Ishikawa (cell line): ENCODE results near the gene BRCA2.
A peak's percentile ranks its signal among the peaks of the same experiment; 100 is the strongest.

Experiments
- CEBPB ChIP-seq: IDR thresholded peaks from 2 replicates; pipeline ENCODE4 v1.6.1; 2012
- CREB1 ChIP-seq: IDR thresholded peaks from 2 replicates; pipeline ENCODE4 v1.6.1; 2012; ENCODE audit warnings: low read depth
- EGR1 ChIP-seq: IDR thresholded peaks from 2 replicates; pipeline ENCODE4 v1.6.1; 2012
- EP300 ChIP-seq: IDR thresholded peaks from 2 replicates; pipeline ENCODE4 v1.6.1; 2012; ENCODE audit warnings: borderline replicate concordance
- FOXM1 ChIP-seq: IDR thresholded peaks from 2 replicates; pipeline ENCODE4 v1.6.1; 2012; ENCODE audit warnings: low read depth, borderline replicate concordance
- NFIC ChIP-seq: IDR thresholded peaks from 2 replicates; pipeline ENCODE4 v1.6.1; 2012
- RAD21 ChIP-seq: IDR thresholded peaks from 2 replicates; pipeline ENCODE4 v1.6.1; 2012; ENCODE audit warnings: low read depth
- TAF1 ChIP-seq: IDR thresholded peaks from 2 replicates; pipeline ENCODE4 v1.6.1; 2012; ENCODE audit warnings: low read depth, mild to moderate bottlenecking
- TCF12 ChIP-seq: IDR thresholded peaks from 2 replicates; pipeline ENCODE4 v1.6.1; 2012; ENCODE audit warnings: low read depth
- TEAD4 ChIP-seq: IDR thresholded peaks from 2 replicates; pipeline ENCODE4 v1.6.1; 2012
- YY1 ChIP-seq: IDR thresholded peaks from 2 replicates; pipeline ENCODE4 v1.6.1; 2012; ENCODE audit warnings: low read depth
- ZBTB7A ChIP-seq: IDR thresholded peaks from 2 replicates; pipeline ENCODE4 v1.6.1; 2012; ENCODE audit warnings: low read depth
- TF ChIP-seq, protein P1 (sequence below): IDR thresholded peaks from 2 replicates; pipeline ENCODE4 v1.6.1; 2012
- TF ChIP-seq, protein P2 (sequence below): IDR thresholded peaks from 2 replicates; pipeline ENCODE4 v1.6.1; 2012; ENCODE audit warnings: low read depth, mild to moderate bottlenecking
- TF ChIP-seq, protein P3 (sequence below): IDR thresholded peaks from 2 replicates; pipeline ENCODE4 v1.6.1; 2012

BRCA2 gene

DNA sequence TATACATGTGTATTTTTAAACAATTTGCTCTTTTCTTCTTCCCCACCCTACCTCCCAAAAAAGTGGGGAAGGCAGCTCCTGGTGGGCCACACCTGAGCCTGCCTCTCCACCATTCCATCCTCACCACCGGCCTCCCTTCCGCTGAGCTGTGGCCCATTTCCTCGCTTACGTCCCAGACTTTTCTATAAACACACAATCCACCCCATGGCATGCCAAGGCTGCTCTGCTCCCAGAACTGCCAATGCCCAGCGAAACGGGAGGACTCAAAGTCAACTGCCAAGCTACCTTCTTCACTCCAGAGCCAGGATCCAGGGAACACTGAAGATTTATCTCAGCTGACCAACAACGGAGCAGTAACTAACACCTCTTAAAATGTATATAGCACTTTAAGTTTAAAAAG lies 109.8 kb downstream of the BRCA2 start:
- TF ChIP-seq TCF12: no peak
- TF ChIP-seq NFIC: no peak
- TF ChIP-seq TAF1: no peak
- TF ChIP-seq CREB1: no peak
- TF ChIP-seq CEBPB: no peak
- no peak for TF ChIP-seq ZBTB7A
- no peak for TF ChIP-seq YY1
- TF ChIP-seq, protein P1, sequence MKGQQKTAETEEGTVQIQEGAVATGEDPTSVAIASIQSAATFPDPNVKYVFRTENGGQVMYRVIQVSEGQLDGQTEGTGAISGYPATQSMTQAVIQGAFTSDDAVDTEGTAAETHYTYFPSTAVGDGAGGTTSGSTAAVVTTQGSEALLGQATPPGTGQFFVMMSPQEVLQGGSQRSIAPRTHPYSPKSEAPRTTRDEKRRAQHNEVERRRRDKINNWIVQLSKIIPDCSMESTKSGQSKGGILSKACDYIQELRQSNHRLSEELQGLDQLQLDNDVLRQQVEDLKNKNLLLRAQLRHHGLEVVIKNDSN: no peak
- no peak for TF ChIP-seq RAD21
- TF ChIP-seq, protein P2, sequence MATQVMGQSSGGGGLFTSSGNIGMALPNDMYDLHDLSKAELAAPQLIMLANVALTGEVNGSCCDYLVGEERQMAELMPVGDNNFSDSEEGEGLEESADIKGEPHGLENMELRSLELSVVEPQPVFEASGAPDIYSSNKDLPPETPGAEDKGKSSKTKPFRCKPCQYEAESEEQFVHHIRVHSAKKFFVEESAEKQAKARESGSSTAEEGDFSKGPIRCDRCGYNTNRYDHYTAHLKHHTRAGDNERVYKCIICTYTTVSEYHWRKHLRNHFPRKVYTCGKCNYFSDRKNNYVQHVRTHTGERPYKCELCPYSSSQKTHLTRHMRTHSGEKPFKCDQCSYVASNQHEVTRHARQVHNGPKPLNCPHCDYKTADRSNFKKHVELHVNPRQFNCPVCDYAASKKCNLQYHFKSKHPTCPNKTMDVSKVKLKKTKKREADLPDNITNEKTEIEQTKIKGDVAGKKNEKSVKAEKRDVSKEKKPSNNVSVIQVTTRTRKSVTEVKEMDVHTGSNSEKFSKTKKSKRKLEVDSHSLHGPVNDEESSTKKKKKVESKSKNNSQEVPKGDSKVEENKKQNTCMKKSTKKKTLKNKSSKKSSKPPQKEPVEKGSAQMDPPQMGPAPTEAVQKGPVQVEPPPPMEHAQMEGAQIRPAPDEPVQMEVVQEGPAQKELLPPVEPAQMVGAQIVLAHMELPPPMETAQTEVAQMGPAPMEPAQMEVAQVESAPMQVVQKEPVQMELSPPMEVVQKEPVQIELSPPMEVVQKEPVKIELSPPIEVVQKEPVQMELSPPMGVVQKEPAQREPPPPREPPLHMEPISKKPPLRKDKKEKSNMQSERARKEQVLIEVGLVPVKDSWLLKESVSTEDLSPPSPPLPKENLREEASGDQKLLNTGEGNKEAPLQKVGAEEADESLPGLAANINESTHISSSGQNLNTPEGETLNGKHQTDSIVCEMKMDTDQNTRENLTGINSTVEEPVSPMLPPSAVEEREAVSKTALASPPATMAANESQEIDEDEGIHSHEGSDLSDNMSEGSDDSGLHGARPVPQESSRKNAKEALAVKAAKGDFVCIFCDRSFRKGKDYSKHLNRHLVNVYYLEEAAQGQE: no peak
- TF ChIP-seq FOXM1: no peak
- no peak for TF ChIP-seq EP300
- no peak for TF ChIP-seq TEAD4
- TF ChIP-seq EGR1: no peak

DNA sequence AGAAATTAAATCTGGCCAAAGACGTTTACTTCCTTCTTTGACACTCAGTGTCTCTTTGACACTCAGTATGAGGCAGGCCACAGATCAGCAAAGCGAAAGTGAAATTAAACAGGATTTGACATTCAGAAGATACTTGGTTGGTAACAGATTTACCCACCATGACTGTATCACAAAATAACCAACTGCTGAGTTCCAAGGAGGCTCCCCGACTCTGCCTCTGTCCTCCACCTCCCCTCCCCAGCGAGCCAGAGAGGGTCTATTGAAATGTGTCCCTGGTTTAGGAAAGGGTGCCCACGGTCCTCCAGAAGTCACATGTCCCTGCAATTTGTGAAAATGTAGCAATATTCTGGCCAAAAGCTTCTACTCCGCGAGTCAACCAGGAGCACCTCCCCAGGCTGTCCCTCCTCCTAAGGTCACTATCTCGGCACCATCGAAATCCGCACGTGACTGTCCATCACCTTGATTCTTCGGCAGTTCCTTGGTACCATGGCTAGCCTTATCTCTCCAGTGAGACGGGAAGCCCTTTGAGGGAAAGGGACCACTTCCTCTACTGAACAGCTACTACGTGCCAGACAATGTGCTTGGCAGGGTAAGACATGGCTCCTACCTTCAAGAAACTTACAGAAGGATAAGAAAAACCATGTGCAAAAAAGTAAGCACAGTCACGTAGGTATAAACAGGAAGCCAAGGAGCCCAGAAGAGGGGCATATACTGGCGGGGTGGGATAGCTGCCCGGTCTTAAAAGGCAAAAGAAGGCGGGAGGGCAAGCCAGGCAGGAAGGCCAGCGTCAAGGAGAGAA lies 111.1 kb downstream of the BRCA2 start:
- TF ChIP-seq FOXM1 (no peak), RAD21 (no peak), ZBTB7A (no peak), CREB1 (no peak), EP300 (no peak), EGR1 (no peak), TAF1 (no peak), YY1 (no peak), TEAD4 (no peak), CEBPB (no peak), TCF12 (no peak), NFIC (no peak)
- TF ChIP-seq, protein P1: no peak
- TF ChIP-seq, protein P2: no peak
- TF ChIP-seq, protein P3, sequence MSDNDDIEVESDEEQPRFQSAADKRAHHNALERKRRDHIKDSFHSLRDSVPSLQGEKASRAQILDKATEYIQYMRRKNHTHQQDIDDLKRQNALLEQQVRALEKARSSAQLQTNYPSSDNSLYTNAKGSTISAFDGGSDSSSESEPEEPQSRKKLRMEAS: no peak

DNA sequence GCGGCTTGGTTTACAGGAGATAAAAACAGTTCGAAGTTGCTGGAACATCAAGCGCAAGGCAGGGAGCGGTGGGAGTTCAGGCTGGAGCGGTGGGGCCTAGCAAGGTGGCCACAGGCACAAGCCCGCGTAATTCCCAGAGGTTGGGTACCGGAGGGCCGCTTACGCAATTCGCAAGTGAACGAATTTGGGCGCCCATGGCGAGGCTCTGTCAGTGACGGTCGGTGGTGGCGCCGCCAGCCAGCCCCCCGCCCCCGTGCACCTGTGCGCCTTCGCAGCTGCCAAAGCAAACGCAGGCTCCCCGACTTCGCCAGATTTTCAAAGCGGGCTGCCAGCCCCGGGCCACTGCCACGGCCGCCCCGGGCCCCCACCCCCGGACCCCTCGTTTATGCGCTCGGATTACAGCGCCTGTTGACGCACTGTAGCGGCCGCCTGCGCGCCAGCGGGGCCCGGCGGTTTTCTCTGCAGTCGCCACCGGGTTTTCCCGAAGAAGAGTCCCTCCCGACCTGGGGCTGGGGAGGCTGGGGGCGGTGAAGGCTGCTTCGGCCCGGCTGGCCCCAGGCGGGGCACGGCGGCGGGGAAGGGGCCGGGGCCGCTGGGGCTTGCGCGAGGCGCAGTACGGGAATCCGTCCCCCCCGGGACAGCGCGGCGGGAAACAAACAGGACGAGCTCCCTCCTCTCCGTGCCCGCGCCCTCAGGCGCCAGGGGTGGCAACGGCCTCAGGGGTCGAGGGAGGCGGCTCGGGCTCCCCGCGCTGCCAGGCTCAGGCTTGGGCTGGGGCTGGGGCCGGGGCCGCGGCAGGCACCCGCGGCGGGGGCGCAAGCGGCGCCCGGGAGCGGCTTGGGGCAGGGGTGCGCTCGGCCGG lies 111.9 kb downstream of the BRCA2 start:
- TF ChIP-seq CREB1: no peak
- TF ChIP-seq YY1: no peak
- TF ChIP-seq NFIC: no peak
- no peak for TF ChIP-seq RAD21
- no peak for TF ChIP-seq TEAD4

DNA sequence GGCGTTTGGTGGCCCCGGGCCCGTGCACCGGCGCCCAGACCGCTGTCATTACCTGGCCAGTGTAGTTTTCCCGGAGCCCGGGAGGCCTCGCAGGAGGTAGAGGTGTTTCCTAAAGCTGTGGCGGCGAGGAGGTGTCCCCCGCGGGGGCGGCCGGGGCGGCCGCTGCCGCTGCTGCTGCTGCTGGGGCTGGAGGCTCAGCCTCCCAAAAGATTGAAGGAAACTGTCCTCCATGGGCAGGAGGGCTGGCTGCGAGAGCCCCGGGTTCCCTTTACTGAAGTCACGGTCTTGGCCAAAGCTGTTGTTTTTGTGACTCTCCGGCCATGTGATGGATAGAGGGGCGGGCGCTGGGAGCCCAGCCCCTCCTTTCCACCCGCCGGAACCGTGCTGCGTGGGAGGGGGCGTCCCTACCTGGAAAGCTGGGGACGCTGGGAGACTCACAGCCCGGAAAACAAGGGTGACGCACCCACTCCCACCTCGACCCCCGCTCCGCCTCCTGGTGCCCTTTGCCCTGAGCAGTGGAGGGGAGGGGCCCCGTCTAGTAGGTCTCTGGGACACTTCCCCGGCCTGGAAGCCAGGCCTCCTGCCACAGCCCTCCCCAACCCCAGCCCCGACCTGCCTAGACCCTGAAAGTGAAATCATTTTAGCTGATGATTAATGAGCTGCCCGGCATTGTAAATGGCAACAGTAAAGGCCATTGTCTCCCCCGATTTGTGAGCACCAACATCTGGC lies 112.7 kb downstream of the BRCA2 start, which contains the start of gene N4BP2L1:
Gene N4BP2L1, minus strand, starts transcription at position 279 of the 729 bp plus-strand sequence. Its CDS starts 48 bp downstream, at position 231.
- TF ChIP-seq NFIC: no peak
- TF ChIP-seq EP300: no peak
- TF ChIP-seq, protein P1: peak; percentile 81
- TF ChIP-seq TCF12: no peak
- TF ChIP-seq EGR1: peak; percentile 81
- peak; percentile 69 for TF ChIP-seq ZBTB7A
- no peak for TF ChIP-seq CREB1
- TF ChIP-seq YY1: no peak
- TF ChIP-seq, protein P3: peak; percentile 31; the same call in 1 of the 2 replicates
- TF ChIP-seq FOXM1: no peak
